ENCODE data around the gene SLC37A3.

The SLC37A3 gene

DNA sequence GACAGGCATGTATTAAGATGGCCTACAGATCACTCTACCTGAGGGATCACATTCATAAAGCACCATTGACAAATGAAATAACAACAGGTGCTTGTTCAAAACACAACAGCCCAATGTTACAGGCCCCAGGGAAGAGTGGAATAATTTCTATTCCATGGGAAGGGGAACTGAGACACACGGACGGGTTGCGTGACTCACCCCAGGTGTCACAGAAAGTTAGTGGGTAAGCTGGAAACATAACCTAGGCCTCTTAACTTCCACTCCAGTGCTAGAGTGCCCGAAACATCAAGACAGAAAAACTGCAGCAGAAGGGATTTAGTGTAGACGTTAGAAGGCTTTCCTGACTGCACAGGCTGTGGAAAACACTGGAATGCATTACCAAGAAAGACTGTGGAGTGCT lies 48.3 kb downstream of the SLC37A3 start:
- H3K27ac ChIP-seq (ENCODE audit: low read depth, low read length, poor library complexity, severe bottlenecking): no peak overlapping the region
- no peaks in the 10 kb centered on the region; the same call in 1 of the 2 replicates for H3K36me3 ChIP-seq (ENCODE audit: insufficient read depth, low read length)

GRCh38 chr7:140349144-140349771 lies 49.1 kb downstream of the SLC37A3 start:
- no peaks in the 10 kb centered on the region for H3K4me1 ChIP-seq (ENCODE audit: insufficient read depth, low read length, severe bottlenecking)
- no peak overlapping the region for H3K9ac ChIP-seq (ENCODE audit: low read length)
- no peaks in the 10 kb centered on the region for H3K9me3 ChIP-seq (ENCODE audit: low read length)
- H2AFZ ChIP-seq (ENCODE audit: low read length): no peak overlapping the region
- no peaks in the 10 kb centered on the region for H3K27me3 ChIP-seq (ENCODE audit: insufficient read depth, low read length)
- no peak overlapping the region for H3K4me3 ChIP-seq (ENCODE audit: low read depth, low read length, poor library complexity, severe bottlenecking)
- H3K36me3 ChIP-seq (ENCODE audit: insufficient read depth, low read length): no peaks in the 10 kb centered on the region; the same call in 1 of the 2 replicates
- H3K9me2 ChIP-seq (ENCODE audit: low read depth, low read length): no peaks in the 10 kb centered on the region
- no peak overlapping the region for H3K4me2 ChIP-seq (ENCODE audit: low read length)
- no peaks in the 10 kb centered on the region for H3F3A ChIP-seq (ENCODE audit: insufficient read depth, low read length)
- no peaks in the 10 kb centered on the region for H3K79me2 ChIP-seq (ENCODE audit: insufficient read depth, low read length)
- TF ChIP-seq CTCF (IDR thresholded peaks at IDR 0.05; ENCODE audit: low read length): no peak
- no peak for TF ChIP-seq EZH2 (IDR thresholded peaks at IDR 0.05; ENCODE audit: borderline replicate concordance, low read length)
- H4K20me1 ChIP-seq (ENCODE audit: insufficient read depth, low read length): no peaks in the 10 kb centered on the region
- no peak overlapping the region for H3K27ac ChIP-seq (ENCODE audit: low read depth, low read length, poor library complexity, severe bottlenecking)

More for the DNA sequence above, 48.3 kb downstream of the SLC37A3 start:
- H3K4me1 ChIP-seq (ENCODE audit: insufficient read depth, low read length, severe bottlenecking): no peaks in the 10 kb centered on the region
- H3K9me2 ChIP-seq (ENCODE audit: low read depth, low read length): no peaks in the 10 kb centered on the region
- no peaks in the 10 kb centered on the region for H4K20me1 ChIP-seq (ENCODE audit: insufficient read depth, low read length)
- H3K79me2 ChIP-seq (ENCODE audit: insufficient read depth, low read length): no peaks in the 10 kb centered on the region
- H3K4me2 ChIP-seq (ENCODE audit: low read length): no peak overlapping the region
- H3K4me3 ChIP-seq (ENCODE audit: low read depth, low read length, poor library complexity, severe bottlenecking): no peak overlapping the region
- H3K9ac ChIP-seq (ENCODE audit: low read length): no peak overlapping the region
- no peaks in the 10 kb centered on the region for H3K9me3 ChIP-seq (ENCODE audit: low read length)
- TF ChIP-seq EZH2 (IDR thresholded peaks at IDR 0.05; ENCODE audit: borderline replicate concordance, low read length): no peak
- TF ChIP-seq CTCF (IDR thresholded peaks at IDR 0.05; ENCODE audit: low read length): no peak
- no peaks in the 10 kb centered on the region for H3K27me3 ChIP-seq (ENCODE audit: insufficient read depth, low read length)
- H3F3A ChIP-seq (ENCODE audit: insufficient read depth, low read length): no peaks in the 10 kb centered on the region
- no peak overlapping the region for H2AFZ ChIP-seq (ENCODE audit: low read length)

GRCh38 chr7:140348161-140348849 lies 50.0 kb downstream of the SLC37A3 start:
- Histone ChIP-seq H3K79me2 (ENCODE audit: insufficient read depth, low read length) (no peaks in the 10 kb centered on the region), H2AFZ (ENCODE audit: low read length) (no peak overlapping the region), H4K20me1 (ENCODE audit: insufficient read depth, low read length) (no peaks in the 10 kb centered on the region), H3K36me3 (ENCODE audit: insufficient read depth, low read length) (no peaks in the 10 kb centered on the region; the same call in 1 of the 2 replicates), H3K27me3 (ENCODE audit: insufficient read depth, low read length) (no peaks in the 10 kb centered on the region), H3K27ac (ENCODE audit: low read depth, low read length, poor library complexity, severe bottlenecking) (no peak overlapping the region), H3K4me1 (ENCODE audit: insufficient read depth, low read length, severe bottlenecking) (no peaks in the 10 kb centered on the region), H3K9me2 (ENCODE audit: low read depth, low read length) (no peaks in the 10 kb centered on the region), H3K9me3 (ENCODE audit: low read length) (no peaks in the 10 kb centered on the region), H3K9ac (ENCODE audit: low read length) (no peak overlapping the region), H3K4me3 (ENCODE audit: low read depth, low read length, poor library complexity, severe bottlenecking) (no peak overlapping the region), H3K4me2 (ENCODE audit: low read length) (no peak overlapping the region), H3F3A (ENCODE audit: insufficient read depth, low read length) (no peaks in the 10 kb centered on the region)
- no peak for TF ChIP-seq CTCF (IDR thresholded peaks at IDR 0.05; ENCODE audit: low read length)
- no peak for TF ChIP-seq EZH2 (IDR thresholded peaks at IDR 0.05; ENCODE audit: borderline replicate concordance, low read length)
